ENCODE results near the gene PRRX1.

Gene PRRX1

DNA sequence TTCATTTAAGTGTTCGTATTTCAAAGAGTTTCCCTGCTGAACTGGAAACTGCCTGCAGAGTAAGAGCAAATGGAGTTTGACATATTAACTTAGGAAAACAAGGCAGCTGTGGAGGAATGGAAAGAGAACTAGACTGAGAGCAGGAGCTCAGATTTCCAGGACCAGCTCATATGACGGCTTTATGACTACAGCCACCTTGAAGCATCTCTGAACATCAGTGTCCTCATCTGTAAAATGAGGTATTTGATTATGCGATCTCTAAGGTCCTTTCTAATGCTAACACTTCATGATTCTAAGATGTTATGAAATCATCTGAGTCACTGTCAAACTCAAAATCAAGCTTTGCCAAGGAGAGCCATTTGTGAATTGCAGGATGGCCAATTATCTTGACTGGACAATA is 112.3 kb downstream of the PRRX1 start:
- no peak for DNase-seq

DNA sequence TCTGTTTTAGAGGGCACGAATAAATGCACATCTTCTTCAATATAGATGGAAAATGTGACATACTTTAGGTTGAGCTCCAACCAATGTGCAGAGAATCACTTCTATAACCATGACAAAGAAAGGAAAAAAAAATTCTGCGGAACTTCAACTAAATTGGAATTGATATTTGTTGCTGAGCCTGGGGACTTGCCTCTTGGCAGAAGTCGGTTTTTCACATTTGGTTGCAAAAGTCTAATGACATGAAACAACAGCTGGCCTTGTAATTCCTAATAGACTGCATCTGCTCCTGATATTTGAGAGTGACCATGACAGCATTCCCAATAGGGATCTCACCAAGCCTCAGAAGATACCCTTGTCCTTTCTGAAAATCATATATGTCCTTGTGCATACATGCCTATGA is 112.8 kb downstream of the PRRX1 start:
- no peak for DNase-seq

Data from NCI-H146 (cell line).